ENCODE measurements around the gene PSMC1.
"Not testable (repeated sequence)": the region's sequence is repeated elsewhere in the genome, so short reads cannot be mapped to it uniquely, and the experiment has no call there.

Gene PSMC1

DNA sequence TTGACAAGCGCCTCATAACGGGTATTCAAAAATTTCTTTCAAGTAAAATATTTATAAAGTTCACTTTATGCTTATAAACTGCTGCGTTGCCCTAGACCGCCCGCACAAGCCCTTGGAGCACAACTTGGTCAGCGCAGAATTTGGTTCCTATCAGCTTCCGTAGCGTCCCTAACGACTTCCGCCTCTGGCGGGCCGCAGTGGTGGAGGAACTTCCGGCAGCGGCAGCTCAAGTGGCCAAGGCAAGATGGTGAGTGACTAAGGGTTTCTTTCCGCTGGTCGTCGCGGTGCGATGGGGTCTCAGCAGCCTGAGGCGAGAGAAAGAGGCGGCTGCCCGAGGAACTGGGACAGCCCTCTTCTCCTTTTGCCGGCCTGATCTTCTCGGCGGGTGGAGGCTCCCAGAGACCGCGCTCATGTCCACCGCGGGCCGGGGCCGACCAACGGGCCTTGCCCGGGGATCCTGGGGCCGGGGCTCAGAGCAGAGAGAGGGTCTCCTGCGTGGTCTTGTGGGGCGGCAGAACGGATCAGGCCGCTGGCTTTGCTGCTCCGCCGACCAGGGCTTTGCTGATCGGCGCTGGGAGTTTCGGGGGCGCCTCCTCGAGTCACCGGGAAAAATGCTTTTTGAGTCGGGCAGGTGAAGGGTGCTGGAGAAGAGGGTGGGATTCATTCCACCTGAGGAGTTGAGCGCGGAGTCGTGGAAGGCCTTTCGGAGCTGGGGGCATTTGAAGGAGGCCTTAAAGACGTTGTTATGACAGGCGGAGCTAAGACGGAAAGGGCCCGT is at the start of gene PSMC1:
Gene PSMC1 (plus strand): TSS at position 200 of the 778 bp plus-strand sequence. CDS start 45 bp downstream, at position 245.
- DNase-seq = peak; percentile 93

DNA sequence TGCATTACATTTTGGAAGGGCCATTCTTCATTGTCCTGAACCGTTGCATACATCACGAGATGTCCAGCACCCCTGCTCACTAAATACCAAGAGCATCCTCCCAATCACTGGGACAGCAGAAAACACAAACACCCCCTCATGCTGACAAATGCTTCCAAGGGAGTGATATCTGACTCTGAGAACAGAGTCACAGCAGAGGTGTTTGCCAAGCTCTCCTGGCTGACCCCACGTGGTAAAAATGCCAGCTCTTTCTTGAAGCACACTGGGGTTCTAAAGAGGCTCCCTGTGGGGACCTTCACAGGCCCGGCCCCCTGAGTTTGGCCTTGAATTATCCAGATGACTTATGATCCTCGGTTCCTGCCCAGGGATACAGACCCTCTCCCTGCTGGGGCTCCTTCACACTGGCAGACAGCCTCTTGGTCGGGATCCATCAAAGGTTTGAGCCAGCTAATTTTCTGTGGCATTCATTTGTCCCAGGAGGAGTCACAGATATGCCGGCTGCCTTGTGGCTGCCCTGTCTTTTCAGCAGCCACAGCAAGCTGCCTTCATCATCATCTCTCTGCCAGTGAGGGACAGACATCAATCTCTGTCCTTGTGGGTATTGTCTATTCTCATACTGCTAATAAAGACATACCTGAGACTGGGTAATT is 43.1 kb upstream of the PSMC1 start:
- no peak for DNase-seq

DNA sequence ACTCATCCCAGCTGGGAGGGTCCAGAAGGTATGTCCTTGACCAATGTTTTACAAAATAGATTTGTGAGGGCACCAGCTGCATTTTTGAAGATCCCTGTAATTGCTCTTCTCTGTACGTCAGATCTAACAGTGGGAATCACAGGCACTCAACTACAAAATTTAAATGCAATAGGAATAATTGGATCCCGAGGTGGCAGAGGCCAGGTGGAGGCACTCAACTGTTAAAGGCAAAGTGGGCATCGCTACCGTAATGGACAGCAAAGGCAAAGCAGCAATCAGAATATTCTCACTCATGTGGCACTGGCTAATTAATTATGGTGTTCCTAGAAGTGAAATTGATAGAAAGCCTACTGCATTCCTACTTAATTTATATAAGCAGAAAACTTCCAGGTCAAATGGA is 27.9 kb upstream of the PSMC1 start:
- no peak for DNase-seq

DNA sequence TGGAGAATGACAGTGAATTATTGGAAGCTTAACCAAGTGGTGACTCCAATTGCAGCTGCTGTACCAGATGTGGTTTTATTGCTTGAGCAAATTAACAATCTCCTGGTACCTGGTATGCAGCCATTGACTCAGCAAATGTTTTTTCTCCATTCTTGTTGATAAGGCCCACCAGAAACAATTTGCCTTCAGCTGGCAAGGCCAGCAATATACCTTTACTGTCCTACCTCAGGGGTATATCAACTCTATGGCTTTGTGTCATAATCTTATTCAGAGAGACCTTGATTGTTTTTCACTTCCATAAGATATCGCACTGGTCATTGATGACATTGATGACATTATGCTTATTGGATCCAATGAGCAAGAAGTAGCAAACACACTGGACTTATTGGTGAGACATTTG is 26.4 kb upstream of the PSMC1 start:
- DNase-seq = not testable (repeated sequence)

DNA sequence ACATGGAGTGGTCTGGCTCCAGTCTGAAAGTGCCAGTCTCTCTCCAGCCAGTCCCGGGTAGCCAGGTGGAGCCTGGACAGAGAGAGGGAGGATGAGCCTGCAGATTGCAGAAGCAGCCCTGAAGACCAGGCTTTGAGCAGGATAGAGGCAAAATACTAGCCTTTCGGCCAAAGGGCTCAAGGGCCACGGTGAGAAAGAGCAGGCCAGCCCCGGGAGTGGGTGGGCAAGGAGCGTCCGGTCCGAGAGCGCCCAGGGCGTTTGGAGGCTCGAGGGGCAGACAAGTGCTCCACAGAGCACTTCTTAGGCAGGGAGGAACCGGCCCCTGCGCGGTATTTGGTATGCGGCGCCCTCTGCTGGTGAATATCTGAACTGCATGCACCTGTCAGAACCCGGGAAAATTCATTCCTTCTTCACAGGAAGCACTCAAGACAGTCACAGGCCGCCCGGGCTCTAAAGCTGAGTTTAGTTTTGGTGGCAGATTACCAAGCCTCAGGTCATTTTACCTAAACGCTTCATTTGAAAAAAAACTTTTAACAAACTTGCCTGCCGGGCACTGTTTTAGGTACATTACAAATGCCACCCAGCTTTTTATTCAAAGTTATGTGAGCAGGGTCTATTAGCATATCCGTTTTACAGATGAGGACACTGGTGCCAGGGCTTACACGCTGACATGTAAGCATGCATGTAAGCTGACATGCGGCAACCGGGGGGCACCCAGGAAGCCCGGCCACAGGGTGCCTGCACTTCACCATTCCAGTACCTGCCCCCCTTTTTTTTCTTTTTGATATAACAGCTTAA is 21.0 kb upstream of the PSMC1 start:
- peak; percentile 65 for DNase-seq

DNA sequence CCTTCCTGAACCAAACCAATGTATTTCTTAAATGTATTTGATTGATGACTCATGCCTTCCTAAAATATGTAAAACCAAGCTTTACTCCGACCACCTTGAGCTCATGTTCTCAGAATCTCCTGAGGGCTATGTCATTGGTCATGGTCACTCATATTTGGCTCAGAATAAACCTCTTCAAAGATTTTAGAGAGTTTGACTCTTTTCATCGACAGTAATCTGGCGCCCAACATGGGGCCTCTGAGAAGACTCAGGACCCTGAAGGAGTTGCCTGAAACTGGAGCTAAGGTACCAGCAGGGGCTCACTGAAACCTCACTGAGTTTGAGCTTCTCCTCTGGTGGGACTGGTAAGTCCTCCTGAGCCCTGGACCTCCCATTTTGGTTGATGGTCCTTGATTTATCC is 17.2 kb upstream of the PSMC1 start:
- no peak for DNase-seq

DNA sequence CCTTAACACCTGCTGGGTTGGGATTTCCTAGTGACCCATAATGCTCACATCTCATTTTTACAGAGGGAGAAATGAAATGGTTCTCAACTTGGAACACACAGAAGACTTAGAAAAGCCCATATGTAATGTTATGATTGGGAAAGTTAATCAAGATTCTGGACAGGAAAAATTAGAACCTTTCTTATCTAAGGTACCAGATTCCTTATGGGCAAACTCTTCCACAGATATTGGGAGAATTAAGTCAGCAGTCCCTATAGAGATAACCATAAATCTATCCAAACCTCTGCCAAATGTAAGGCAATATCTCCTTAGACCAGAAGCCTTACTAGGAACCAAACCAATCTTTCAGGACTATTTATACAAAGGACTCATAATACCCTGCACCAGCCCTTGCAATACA is 13.9 kb upstream of the PSMC1 start:
- DNase-seq = no peak

DNA sequence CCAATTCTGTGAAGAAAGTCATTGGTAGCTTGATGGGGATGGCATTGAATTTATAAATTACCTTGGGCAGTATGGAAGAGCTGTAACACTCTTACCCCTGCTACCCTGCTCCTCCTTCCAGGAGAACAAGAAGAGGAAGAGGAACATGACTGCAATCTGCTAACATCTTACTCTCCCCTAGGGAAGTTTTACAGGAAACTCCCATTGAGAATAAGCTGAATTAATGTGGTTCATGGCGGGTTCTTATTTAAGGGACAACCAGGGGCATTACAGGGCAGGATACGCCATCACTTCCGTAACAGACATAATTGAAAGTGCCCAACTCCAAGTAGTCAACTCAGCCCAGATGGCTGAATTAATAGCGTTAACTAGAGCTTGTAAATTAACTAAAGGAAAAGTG is 9.4 kb upstream of the PSMC1 start:
- DNase-seq = no peak

DNA sequence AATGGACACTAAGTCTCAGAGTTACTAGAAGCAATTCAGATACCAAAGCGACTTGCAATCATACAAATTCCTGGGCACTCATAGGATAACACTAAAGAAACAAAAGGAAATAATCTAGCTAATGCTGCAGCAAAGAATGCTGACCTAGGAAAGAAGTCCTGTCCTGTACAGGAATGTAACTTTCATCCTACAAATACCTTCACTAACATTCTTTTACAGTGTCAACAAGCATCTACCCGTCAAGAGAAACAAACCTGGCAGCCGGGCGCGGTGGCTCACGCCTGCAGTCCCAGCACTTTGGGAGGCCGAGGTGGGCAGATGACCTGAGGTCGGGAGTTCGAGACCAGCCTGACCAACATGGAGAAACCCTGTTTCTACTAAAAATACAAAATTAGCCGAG is 8.9 kb upstream of the PSMC1 start:
- DNase-seq = not testable (repeated sequence)

DNA sequence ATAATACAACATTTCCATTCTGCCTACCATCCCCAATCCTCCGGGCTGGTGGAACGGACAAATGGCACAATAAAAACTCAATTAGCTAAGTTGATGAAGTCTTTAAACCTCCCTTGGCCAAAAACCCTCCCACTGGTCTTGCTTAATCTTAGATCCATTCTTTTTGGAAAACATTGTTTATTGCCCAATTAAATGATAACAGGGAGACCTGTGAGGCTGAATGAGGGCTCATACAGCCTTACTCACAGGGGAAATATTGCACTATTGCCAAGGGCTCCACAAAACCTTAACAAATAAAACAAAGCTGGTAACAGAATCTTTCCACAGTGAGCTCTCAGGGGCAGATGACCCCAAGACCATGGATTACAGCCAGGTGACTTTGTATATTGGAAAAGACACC is 7.8 kb upstream of the PSMC1 start:
- DNase-seq = no peak

DNA sequence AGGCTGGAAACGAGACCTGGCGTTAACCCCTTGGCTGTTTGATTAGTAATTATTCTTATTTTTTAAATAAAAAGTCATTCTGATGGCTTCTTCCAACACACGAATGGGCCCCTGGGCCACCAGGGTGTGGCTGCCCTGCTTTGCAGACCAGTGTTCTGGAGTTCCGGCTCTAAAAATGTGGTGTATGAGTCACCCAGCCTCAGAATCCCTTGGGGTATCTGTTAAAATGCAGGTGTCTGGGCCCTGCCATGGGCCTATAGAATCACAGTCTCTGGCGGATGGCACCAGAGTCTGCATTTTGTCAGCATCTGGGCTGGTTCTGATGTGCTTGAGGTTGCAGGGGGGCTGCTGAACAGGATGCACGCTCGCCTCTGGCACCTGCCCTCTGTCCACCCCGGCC is 2.5 kb upstream of the PSMC1 start:
- DNase-seq = no peak

DNA sequence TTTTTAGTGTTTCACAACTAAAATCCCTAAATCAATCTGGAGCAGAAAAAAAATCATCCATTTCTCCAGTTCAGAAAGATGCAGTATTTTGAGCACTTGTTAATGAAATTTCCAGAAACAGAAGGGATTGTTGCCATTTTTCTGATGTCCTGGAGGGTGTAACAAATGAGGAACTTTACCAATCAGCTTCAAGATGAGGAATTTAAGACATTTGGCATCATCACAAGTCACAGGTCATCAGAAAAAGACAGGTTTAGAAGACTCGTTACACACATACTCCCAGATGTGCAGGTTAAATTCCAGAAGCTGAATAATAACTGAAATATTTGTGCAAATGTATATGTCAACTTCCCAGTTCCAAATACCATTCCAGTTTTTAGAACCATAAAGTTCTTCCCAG is 482 bp upstream of the PSMC1 start:
- DNase-seq = no peak

DNA sequence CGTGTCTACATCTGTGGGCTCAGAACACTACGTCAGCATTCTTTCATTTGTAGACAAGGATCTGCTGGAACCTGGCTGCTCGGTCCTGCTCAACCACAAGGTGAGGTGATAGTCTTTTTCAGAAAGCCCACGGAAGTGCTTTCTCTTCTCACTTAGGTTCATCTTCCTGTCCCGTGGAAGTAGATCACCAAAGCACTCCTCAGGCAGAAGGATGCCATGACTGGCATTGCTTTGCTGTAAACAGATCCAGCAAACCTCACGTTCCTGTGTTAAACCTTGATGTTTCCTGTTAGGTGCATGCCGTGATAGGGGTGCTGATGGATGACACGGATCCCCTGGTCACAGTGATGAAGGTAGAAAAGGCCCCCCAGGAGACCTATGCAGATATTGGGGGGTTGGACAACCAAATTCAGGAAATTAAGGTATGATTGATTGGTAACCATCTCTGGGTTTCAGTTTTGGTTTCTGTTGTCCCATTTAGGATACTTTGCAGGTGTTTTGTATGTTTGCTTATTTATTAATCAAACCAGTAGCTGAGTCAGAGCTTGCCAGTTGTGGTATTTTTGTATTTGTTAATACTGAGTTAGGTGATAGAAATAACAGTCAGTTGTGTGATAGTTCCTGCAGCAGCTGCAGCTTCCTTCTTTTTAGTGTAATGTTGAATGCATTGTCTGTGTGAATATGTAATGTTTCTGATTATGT is 7.5 kb downstream of the PSMC1 start:
- DNase-seq = no peak

DNA sequence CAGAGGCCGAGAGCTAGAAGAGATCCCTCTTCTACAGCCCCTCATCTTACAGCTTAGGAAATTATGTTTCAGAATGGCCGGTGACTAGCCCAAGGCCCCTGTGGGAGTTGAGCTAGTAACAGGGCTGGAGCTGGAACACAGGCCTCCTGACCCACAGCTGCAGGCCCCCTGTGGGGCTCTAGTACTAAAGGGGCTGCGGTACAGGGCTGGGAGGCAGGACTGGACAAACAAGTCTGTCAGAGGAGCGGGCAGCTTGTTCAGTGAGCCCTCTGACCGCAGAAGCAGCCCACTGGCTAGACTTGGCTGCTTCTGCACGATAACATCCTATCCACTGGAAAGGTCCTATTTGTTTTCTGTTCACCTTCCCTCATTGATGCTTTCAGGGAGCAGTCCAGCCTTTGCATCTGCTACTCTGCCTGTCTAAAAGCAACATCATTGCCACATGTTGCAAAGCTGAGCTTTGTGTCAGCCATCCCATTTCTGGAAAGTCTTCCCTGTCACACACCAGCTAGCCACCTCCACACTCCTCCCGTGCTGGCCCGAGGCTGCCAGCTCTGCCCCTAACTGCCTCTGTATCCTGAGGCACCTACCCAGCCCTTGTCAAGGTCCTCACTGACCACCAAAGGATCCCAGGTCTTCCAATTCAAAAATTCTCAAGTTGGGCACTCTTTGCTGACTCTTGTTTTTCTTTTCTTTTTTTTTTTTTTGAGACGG is 10.2 kb downstream of the PSMC1 start:
- no peak for DNase-seq

DNA sequence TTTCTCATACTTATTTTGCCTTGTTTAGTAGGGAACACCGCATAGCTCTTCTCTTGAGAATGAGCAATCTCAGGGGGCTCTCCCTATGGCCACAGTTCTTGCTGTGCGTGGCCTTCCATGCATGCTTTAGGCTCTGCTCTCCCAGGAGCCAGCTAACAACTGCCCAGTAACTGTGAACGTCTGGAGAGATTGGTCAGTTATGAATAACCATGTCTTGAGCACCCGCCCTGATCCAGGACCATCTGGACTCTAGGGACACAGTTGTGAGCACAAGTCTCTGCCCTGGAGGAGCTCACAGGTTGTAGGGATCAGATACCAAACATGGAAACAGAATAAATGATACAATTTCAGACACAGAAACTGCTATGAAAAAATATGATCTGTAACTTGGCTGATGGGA is 12.1 kb downstream of the PSMC1 start:
- no peak for DNase-seq

DNA sequence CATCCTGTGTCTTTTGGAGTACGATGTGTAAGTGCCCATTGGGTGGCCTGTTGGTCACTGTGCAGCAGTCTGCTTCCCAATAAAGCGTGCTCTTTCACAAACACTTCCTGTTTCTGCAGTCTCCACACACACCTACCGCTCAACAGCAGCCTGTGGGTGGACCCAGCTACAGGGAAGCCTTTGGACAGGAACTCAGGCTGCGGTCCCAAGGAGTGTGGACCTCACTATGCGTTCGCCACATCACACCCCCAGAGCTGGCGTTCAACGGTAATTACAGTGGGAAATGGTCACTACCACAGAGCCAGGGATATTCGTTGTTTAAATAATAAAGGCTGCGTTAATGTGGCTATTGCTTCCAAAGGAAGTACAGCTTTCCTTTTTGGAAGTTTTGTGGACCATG is 16.2 kb downstream of the PSMC1 start:
- no peak for DNase-seq

DNA sequence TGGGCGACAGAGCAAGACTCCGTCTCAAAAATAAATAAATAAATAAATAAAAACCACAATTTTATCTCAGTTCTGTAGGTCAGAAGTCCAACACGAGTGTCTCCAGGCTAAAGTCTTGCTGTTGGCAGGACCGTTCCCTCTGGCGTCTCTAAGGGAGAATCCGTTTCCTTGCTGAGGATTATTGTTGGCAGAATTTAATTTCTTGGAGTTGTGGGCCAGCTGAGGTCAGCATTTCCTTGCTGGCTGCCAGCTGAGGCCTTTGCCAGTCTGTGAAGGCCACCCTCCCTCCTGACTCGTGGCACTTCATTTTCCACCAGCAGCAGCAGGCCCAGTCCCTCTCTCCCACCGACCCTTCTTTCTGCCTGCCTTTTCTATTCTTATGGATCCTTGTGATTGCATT is 17.2 kb downstream of the PSMC1 start:
- DNase-seq = no peak

DNA sequence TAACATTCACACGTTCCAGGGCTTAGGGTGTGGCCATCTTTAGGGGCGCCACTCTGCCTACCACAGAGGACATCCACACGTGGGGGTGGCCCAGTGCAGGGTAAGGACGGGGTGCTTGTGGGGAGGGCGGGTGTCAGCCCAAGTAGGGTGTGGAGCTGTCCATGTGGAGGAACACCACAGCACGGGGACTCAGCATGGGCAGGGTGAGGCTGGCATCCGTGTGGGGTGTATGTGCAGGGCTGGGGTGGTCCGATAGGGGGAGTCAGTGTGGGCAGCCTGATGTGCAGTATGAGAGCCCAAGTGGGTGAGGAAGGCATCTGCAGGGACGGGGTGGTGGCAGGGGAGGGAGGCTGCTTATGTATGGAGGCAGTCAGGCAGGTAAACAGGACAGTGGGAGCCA is 17.7 kb downstream of the PSMC1 start:
- no peak for DNase-seq

DNA sequence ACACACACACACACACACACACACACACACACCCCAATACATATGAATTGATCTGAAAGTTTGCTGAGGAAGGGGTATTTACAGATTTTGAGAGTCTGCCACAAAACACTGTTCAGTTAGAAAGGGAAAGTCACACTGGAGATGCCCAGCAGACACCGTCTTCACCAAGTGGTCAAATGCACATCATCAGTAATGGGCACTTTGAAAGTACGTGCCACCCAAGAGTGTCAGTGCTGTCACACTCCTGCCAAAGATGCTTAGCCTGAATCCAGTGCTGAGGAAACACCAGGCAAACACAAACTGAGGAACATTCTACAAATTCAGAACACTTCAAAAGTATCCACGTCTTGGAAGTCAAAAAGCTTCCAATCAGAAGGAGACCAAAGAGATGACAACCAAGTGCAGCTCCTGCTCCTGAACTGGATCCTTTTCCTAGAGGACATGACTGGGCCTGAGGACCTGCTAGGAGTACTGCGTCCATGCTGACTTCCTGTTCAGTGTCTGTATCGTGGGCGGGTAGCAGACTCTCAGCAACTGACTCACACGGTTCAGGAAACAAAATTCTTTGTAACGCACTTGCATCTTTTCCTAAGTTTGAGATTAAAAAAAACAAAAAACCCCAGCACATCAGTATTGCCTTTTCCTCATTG is 18.6 kb downstream of the PSMC1 start:
- DNase-seq = no peak

DNA sequence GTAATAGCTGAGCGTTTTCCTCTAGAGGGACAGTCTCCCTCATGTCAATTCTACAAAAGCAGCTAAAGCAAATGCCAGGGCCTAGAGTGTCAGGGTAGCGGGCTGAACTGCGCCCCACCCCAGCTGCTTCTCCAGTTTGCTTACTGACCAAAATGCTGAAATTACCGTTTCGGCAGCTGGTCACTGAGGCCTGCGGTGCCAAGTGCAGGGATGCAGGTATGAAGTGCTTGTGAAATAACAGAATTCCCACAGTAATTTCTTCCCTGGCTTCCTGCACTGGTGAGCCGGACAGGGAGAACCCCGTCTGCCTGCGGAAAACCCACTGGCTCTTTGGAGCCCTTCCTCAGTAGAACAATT is 19.1 kb downstream of the PSMC1 start:
- no peak for DNase-seq

DNA sequence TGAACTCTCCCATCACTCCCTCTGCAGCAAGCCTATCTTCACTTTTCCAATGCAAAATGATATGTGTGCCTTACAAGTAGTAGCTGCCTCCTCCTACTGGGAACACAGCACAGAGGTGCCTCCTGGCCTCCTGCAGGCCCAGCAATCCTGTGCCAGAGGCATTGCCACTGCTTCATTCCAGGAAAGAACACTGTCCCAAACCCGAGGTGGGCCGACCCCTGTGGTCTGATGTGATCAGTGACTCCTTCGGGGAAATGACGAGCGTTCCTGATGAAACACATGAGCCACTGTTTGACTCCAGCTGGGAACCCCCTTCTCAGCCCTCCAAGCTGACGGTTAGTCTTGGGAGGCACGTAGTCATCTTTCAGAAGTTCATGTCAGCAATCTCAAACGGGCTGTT is 19.5 kb downstream of the PSMC1 start:
- no peak for DNase-seq
